Mesothelial cell of epicardium (in vitro differentiated cells): Measurements from ENCODE around the gene CD6. TPM values are rescaled to one million over a fixed set of nuclear protein-coding genes. Genes with fewer than 3 reads are reported as not detected.
A peak's percentile ranks its signal among the peaks of the same experiment; 100 is the strongest.

Source experiments
- DNase-seq, 2 experiments: peaks; one replicate each; pipeline ENCODE4 v3.0.0; 2021; ENCODE audit warnings: low spot score in 2 of 2; ENCODE audit not compliant: unreplicated experiment in 2 of 2
- H3K27ac Mint-ChIP-seq: 2 replicates; pipeline ENCODE4 v1.8.0; 2021; ENCODE audit warnings: mixed read lengths
- H3K27me3 Mint-ChIP-seq: 2 replicates; pipeline ENCODE4 v1.8.0; 2021; ENCODE audit warnings: low read depth, mixed read lengths
- H3K36me3 Mint-ChIP-seq: 2 replicates; pipeline ENCODE4 v1.8.0; 2021; ENCODE audit warnings: mixed read lengths
- H3K4me1 Mint-ChIP-seq: 2 replicates; pipeline ENCODE4 v1.8.0; 2021; ENCODE audit warnings: mixed read lengths
- H3K4me3 Mint-ChIP-seq: 2 replicates; pipeline ENCODE4 v1.8.0; 2021; ENCODE audit warnings: mild to moderate bottlenecking, moderate library complexity, mixed read lengths
- H3K9me3 Mint-ChIP-seq: 2 replicates; pipeline ENCODE4 v1.8.0; 2021; ENCODE audit warnings: mixed read lengths
- total RNA-seq: library from RNA; stranded (reverse); gene quantifications from 3 replicates; pipeline ENCODE4 v1.2.1, GENCODE V29; 2021
- TF ChIP-seq, protein P1 (sequence below): fragments of 200-600 bp; sonication (generic); IDR thresholded peaks from one replicate; pipeline ENCODE4 v1.5.0; 2021; ENCODE audit warnings: antibody characterized with exemption; ENCODE audit not compliant: unreplicated experiment

The CD6 gene, protein sequence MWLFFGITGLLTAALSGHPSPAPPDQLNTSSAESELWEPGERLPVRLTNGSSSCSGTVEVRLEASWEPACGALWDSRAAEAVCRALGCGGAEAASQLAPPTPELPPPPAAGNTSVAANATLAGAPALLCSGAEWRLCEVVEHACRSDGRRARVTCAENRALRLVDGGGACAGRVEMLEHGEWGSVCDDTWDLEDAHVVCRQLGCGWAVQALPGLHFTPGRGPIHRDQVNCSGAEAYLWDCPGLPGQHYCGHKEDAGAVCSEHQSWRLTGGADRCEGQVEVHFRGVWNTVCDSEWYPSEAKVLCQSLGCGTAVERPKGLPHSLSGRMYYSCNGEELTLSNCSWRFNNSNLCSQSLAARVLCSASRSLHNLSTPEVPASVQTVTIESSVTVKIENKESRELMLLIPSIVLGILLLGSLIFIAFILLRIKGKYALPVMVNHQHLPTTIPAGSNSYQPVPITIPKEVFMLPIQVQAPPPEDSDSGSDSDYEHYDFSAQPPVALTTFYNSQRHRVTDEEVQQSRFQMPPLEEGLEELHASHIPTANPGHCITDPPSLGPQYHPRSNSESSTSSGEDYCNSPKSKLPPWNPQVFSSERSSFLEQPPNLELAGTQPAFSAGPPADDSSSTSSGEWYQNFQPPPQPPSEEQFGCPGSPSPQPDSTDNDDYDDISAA
- 0.27 to 0.31 TPM in 2 of 3 replicates, not detected in the other for total RNA-seq

DNA sequence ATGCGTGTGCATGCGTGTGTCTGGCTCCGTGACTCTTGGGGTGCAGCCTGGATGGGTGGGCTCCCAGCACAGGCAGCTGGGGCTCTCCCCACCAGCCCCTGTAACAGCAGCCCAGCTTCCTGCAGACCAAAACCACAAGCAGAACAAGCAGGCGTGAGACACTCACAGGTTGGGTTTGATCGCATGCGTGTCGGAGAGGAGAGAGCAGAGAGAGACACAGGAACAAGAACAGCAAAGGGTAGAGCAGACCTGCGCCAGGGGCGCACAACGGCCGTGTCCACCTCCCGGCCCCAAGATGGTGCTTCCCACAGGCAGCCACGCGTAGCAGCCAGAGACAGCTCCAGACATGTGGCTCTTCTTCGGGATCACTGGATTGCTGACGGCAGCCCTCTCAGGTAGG lies at the start of gene CD6:
Gene CD6, plus strand, starts transcription at position 161 of the 400 bp plus-strand sequence. Its CDS starts 186 bp downstream, at position 347.
- TF ChIP-seq, protein P1, sequence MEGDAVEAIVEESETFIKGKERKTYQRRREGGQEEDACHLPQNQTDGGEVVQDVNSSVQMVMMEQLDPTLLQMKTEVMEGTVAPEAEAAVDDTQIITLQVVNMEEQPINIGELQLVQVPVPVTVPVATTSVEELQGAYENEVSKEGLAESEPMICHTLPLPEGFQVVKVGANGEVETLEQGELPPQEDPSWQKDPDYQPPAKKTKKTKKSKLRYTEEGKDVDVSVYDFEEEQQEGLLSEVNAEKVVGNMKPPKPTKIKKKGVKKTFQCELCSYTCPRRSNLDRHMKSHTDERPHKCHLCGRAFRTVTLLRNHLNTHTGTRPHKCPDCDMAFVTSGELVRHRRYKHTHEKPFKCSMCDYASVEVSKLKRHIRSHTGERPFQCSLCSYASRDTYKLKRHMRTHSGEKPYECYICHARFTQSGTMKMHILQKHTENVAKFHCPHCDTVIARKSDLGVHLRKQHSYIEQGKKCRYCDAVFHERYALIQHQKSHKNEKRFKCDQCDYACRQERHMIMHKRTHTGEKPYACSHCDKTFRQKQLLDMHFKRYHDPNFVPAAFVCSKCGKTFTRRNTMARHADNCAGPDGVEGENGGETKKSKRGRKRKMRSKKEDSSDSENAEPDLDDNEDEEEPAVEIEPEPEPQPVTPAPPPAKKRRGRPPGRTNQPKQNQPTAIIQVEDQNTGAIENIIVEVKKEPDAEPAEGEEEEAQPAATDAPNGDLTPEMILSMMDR, result no peak
- peaks cover 15% of the 10 kb centered on the region for H3K9me3 Mint-ChIP-seq

DNA sequence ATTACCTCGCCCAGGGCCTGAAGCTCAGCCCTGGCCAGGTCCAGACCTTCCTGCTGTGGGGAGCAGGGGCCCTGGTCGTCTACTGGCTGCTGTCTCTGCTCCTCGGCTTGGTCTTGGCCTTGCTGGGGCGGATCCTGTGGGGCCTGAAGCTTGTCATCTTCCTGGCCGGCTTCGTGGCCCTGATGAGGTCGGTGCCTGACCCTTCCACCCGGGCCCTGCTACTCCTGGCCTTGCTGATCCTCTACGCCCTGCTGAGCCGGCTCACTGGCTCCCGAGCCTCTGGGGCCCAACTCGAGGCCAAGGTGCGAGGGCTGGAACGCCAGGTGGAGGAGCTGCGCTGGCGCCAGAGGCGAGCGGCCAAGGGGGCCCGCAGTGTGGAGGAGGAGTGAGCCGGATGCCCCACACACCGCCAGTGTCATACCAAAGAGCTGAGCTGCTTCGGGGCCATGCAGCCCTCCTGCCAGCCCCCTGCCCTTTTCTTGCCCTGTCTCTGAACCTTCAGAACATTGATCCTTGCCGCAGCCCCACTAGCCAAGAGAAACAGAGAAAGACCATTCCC lies 49.6 kb upstream of the CD6 start:
- DNase-seq, result no peak
- Mint-ChIP-seq H3K27ac (no peak overlapping the region), H3K9me3 (no peaks in the 10 kb centered on the region), H3K4me3 (no peak overlapping the region), H3K36me3 (peaks cover 12% of the 10 kb centered on the region), H3K27me3 (no peaks in the 10 kb centered on the region), H3K4me1 (peaks cover 16% of the 10 kb centered on the region)
- TF ChIP-seq, protein P1, result no peak

More for the DNA sequence above, at the start of gene CD6:
- peaks cover 2% of the 10 kb centered on the region for H3K36me3 Mint-ChIP-seq
- no peak within 1 kb of the TSS for H3K27ac Mint-ChIP-seq
- no peaks in the 10 kb centered on the region for H3K4me1 Mint-ChIP-seq
- no peak for DNase-seq
- H3K4me3 Mint-ChIP-seq, result no peak within 1 kb of the TSS
- peaks cover 7% of the 10 kb centered on the region for H3K27me3 Mint-ChIP-seq

DNA sequence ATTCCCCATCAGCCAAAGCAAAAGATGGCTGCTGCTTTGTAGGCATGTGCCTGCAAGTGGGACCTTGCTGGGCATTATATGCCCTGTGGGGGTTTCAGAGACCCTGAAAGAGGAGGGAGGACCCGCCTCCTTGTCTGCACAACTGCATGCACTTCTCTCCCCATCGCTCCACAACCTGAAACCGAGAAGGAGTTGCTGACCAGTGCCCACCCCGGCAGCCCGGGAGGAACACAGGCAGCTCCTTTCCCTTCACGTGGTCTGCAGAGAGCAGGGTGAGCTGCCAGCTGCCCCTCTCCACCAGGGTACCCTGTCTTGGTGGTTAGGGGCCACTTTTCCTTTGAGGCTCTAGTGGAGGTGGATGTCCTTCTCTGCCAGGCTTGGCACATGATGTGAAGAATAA lies 48.6 kb upstream of the CD6 start:
- DNase-seq, result no peak
- H3K9me3 Mint-ChIP-seq, result no peaks in the 10 kb centered on the region
- H3K27ac Mint-ChIP-seq, result no peak overlapping the region
- H3K36me3 Mint-ChIP-seq, result peaks cover 15% of the 10 kb centered on the region
- TF ChIP-seq, protein P1, result no peak
- H3K27me3 Mint-ChIP-seq, result no peaks in the 10 kb centered on the region
- peak overlapping the region; percentile 59 for H3K4me3 Mint-ChIP-seq
- H3K4me1 Mint-ChIP-seq, result peaks cover 14% of the 10 kb centered on the region

DNA sequence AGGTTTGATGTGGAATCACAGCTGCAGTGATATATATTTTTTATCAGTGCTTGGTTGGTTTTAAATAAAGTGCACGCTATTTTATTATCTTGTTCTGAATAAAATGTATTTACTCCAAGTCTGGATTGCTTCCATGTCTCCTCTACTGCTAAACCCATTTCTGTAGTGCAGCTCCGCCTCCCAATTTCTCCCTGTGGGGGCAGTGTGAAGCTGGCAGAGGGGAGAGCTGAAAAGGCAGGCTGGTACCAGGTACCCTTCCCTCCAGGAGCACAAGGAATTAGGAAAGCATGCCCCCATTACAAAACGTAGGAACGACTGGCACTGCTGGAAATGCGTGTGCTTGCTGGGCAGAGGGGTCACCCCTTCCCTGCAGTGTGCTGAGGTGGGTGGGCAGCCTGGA lies 48.2 kb upstream of the CD6 start:
- H3K27ac Mint-ChIP-seq, result no peak overlapping the region
- peaks cover 17% of the 10 kb centered on the region for H3K36me3 Mint-ChIP-seq
- DNase-seq, result no peak
- H3K9me3 Mint-ChIP-seq, result no peaks in the 10 kb centered on the region
- peaks cover 12% of the 10 kb centered on the region for H3K4me1 Mint-ChIP-seq
- H3K27me3 Mint-ChIP-seq, result no peaks in the 10 kb centered on the region
- peak overlapping the region; percentile 59 for H3K4me3 Mint-ChIP-seq
- TF ChIP-seq, protein P1, result no peak

DNA sequence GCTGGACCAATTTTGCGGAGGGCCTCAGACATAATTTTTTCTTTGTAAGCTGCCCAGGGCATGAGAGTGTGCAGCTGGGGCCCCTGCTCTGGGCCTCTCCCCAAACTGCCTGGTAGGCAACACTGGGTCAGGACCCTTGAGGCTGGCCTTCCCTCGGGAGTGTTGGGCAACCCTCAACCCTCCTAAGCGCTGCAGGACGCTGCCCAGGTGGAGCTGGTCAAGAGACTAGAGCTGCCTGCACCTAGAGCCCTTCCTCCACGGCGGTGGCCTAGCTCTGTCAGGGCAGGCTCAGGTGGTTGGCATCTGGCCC lies 47.7 kb upstream of the CD6 start:
- no peaks in the 10 kb centered on the region for H3K9me3 Mint-ChIP-seq
- H3K4me3 Mint-ChIP-seq, result peak overlapping the region; percentile 80
- H3K4me1 Mint-ChIP-seq, result peaks cover 12% of the 10 kb centered on the region
- no peak overlapping the region for H3K27ac Mint-ChIP-seq
- peaks cover 17% of the 10 kb centered on the region for H3K36me3 Mint-ChIP-seq
- no peaks in the 10 kb centered on the region for H3K27me3 Mint-ChIP-seq
- no peak for DNase-seq
- TF ChIP-seq, protein P1, result no peak
